ENCODE results near the gene SLC31A1.
A peak's percentile ranks its signal among the peaks of the same experiment; 100 is the strongest.
"Not testable (repeated sequence)": the region's sequence is repeated elsewhere in the genome, so short reads cannot be mapped to it uniquely, and the experiment has no call there.

Gene SLC31A1

DNA sequence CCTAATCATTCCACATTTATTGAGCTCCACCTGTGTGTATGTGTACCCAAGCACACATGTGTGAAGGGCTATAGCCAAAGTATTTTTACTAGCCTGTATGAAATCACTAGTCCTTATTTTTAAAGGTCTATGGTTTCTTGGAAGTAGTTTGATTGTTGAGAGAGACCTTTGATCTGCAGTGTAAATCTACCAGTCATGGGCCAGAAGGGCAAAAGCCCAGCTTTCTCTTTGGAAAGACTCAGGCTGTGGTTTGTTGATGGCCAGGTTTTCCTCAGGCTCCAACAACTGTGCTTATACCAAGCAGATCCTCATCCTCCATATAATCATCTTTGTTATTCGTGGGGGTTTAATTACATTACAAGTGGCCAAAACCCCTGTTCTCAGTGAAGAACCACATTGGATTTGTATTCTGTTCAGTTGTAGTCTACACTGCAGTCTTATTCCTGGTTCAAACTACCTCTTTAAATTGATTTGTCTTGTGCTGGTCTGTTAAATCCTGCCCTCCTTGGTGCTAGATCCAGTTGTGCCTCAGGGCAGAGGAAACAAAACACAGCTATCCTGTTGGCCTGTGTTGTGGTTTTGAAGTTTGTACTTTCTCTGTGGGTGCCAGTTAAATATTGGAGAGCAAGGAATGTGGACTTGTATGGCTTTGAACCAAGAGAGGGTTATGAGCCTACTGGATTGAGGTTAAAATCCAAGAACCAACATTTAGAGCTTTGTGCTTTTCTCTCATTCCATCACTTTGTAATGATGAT is 40.8 kb downstream of the SLC31A1 start:
- no peak for DNase-seq (ENCODE audit: low spot score)

DNA sequence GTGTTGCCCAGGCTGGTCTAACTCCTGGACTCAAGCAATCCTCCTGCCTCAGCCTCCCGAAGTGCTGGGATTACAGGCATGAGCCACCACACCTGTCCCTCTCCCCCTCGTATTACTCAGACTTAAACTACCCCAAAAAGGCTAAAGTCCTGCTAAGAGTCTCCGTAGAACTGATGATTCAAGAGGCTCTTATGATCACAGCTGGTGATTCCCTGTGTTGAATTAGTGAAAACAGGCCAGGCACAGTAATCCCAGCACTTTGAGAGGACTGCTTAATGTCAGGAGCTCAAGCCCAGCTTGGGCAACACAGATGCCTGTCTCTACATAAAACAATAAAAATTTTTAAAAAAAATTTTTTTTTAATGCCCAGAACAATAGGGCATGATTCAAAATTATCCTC is 44.8 kb downstream of the SLC31A1 start:
- DNase-seq (ENCODE audit: low spot score): no peak

DNA sequence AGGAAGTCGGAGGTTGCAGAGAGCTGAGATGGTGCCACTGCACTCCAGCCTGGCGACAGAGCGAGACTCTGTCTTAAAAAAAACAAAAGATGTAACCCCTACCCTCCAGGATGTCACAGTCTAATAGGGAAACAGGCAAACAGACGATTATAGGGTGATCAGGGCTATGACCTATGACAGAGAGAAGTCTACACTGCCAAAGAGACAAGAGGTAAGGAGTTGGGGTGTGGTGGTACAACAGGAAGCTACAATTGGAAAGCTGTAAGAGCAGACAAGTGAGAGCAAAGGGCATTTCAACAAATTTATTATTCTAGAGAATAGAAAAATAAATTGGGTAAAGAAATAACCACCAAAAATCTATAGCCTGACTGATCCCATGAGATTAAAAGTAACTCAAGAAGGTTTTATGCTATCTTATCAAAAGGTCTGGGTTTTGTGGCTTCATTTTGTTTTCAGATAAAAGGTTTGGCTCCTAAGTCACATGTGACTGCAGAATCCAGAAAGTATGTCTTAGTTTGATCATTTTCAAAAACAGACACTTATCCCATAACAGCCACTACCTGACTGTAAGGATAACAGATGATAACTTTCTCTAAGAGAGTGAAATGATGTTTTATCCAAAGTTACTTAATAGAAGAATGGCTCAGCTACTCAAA is 46.7 kb downstream of the SLC31A1 start:
- no peak for DNase-seq (ENCODE audit: low spot score)

DNA sequence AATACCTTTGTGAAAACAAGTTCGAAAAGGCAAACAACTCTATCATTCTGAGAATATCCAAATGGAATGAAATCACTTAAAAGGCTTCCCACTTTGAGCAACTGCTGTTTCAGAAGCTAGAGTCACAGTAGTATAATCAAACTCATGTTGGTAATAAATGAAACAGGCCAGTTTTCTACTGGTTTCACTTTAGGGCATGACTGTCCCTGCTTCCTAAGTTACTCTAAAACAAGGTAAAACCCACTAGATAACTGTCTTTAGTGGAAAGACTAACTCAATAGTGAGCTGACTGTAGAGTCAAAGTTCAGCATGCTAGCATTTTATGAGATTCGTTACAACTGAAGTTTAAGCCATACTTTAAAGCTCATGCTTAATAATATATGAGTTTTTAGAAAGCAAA is 48.0 kb downstream of the SLC31A1 start:
- DNase-seq (ENCODE audit: low spot score): no peak

DNA sequence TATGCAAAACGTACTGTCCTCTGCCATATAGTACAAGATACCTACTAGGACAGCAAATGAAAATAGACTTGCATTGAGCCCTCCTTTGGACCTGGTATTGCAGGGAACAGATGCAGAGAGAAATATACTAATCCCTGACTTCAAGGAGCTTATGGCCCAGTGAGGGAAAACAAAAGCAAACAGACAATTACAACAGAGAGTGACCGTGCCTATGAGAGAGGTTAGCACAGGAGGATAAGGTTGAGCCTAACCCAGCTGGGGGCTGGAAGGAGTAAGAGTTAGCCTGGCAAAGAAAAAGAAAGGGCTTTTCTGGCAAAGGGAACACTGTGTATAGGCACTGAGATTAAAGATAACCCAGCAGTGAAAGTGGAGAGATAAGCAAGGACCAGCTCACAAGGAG is 48.5 kb downstream of the SLC31A1 start:
- DNase-seq (ENCODE audit: low spot score): no peak

DNA sequence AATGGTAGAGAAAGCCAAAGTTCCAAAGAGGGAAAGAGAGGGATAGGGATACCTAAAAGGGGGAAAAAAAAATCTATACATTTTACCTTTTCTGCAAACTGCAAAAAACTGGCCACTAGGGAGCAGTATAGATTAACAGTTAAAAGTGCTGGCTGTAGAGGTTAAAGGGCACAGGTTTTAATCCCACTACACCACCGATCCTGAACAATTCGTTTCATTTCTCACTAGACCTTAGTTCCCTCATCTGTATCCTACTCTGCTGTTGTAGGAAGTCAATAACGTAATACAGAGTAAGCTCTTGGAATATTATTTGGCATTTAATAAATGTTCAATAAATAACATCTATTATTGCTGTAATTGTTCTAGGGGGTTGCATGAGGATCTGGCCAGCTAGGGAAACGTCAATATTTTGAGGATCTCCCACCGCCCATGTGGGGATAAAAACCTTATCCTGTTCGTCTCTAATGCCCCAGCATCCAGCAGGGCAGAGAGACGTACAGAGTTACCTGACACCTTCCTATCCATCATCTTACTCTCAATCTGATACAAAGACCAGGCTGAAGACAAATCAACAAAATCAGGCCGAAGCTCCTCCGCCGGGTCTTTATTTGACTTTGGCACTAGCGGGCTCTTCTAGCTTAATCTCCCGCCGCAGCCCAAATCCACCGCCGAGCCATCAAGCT is 53.3 kb downstream of the SLC31A1 start:
- DNase-seq (ENCODE audit: low spot score): peak; percentile 68

DNA sequence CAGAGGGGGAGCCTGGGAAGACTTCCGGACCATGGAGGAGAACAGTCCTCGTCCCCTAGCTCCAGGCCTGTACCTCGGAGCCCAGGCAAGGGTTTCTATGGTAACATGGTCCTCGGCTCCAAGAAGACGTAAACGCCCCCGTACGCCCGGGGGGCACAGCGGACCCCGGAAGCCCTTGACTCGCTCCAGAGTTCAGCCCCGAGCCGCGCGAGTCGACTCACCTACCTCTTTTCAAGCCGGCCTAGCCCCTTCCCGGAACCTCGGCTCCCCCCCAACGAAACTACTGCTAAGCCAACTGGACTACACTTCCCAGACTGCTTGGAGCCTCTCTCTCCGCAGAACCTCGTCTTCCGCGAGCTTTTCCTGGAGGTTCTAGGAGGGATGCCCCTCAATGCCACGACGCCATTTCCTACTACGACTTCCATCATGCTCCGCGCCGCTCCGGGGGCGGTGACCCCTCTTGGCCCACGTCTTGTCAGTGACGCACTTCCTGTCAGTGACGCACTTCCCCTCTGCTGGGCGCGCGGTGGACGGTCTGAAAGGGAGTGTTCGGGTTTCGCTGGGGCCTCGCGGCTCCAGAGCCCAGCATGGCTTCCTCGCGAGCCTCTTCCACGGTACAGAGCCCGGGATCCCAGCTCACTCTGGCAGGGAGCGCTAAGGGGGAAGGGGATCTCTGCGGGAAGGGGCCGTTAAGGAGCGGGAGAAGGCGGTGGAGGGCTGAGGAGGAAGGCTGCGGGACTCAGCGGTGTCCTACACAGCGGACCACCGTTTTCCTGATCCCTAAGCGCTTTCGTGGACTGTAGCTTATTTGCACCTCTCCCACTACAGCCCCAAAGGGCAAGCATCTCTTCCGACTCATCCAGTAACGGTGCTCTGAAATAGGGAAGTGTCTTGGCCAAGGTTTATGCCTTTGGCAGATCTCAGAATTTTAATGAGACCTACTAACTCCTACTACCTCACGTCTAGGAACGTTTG is 54.1 kb downstream of the SLC31A1 start, which contains the start of the genes CDC26 and PRPF4:
CDC26 (minus strand) TSS at position 416 of the 975 bp plus-strand sequence. CDS start 3,065 bp downstream, outside the sequence.
PRPF4 (plus strand) TSS at position 502 of the 975 bp plus-strand sequence; CDS start at position 588, 86 bp downstream.
- peak; percentile 96 for DNase-seq (ENCODE audit: low spot score)

DNA sequence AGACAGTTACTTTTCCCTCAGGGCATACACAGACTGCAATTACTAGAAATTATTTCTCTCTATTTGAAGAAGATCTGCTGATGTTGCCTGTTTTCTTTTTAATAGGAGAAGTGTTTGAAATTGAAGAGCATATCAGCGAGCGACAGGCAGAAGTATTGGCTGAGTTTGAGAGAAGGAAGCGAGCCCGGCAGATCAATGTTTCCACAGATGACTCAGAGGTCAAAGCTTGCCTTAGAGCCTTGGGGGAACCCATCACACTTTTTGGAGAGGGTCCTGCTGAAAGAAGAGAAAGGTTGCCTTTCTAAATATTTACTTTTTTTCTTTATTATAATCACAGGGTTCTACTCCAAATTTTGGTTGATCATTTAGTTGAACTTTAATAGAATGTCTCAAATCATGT is 57.5 kb downstream of the SLC31A1 start:
- DNase-seq (ENCODE audit: low spot score): no peak

DNA sequence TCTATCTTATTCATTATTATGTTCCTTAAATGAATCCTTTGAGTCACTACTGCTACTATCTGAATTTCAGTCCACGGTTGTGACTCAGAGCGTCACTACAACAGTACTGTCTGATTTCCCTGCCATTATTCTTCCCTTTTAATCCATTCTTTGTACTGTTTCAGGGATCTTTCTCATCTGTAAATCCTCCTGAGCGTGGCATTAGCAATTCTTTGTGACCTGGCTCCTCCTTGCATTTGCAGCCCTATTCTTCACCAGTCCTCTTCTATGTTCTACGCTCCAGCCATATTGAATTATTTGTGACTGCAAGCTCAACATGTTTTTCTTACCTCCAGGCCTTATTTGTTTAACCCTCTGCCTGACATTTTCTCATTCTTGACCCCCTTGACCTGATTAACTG is 60.0 kb downstream of the SLC31A1 start:
- no peak for DNase-seq (ENCODE audit: low spot score)

DNA sequence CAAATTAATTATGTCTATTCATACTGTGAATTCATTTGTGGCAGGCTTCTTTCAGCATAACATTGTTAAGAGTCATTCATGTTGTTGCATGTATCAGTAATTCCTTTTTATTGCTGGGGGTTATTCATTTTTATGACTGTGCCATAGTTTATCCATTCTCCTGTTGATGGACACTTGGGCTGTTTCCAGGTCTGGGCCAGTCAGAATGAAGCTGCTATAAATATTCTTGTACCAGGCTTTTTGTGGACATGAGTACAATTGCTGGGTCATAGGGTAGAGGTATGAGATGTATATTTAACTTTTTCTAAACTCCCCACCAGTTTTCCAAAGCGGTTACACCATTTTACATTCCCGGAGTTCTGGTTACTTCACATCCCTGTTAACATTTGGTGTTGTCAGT is 67.7 kb downstream of the SLC31A1 start:
- no peak for DNase-seq (ENCODE audit: low spot score)

DNA sequence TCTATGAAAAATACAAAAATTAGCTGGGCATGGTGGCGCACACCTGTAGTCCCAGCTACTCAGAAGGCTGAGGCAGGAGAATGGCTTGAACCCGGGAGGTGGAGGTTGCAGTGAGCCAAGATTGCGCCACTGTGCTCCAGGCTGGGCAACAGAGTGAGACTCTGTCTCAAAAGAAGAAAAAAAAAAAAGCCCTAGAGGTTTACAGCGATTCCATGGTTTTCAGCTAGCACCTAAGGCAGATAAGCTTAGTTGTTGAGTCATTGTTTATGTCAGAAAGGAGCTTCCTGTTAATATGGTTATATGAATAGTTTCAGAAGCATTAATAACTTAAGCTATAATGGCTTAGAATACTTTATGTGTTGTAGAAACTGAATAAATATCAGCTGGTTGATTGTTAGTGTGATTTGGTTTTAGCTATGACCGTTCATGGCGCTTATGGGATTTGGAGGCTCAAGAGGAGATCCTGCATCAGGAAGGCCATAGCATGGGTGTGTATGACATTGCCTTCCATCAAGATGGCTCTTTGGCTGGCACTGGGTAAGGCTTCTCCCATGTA is 68.8 kb downstream of the SLC31A1 start:
- no peak for DNase-seq (ENCODE audit: low spot score)

DNA sequence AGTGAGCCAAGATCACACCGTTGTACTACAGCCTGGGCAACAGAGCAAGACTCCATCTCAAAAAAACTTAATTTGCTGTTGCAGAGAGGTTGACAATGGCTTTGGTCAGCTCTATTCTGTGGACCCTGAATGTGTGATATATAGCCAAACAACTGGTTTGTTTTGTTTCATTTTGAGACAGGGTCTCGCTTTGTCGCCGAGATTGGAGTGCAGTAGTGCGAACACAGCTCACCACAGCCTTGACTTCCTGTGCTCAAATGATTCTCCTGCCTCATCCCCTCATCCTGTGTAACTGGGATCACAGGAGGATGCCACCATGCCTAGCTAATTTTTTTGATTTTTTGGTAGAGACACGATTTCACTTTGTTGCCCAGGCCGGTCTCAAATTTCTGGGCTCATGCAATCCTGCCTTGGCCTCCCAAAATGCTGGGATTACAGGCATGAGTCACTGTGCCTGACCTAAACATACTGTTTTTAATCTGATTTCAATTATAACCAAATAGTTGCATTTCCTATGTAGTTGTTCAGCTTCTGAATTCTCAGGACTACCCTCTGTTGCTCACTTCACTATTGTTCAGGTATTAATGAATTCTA is 72.0 kb downstream of the SLC31A1 start:
- DNase-seq (ENCODE audit: low spot score): no peak

DNA sequence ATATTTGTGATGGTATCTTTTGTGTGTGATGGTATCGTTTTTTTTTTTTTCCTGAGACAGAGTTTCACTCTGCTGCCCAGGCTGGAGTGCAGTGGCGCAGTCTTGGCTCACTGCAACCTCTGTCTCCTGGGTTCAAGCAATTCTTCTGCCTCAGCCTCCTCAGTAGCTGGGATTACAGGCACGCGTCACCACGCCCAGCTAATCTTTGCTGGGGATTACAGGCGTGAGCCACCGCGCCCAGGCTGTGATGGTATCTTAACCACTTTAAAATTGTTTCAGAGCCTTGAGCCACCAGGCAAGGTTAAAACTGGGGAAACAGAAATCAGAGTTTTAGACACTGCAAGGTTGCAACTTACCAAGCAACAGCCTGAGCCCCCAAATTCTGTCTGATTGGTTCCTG is 74.9 kb downstream of the SLC31A1 start:
- not testable (repeated sequence) for DNase-seq (ENCODE audit: low spot score)

DNA sequence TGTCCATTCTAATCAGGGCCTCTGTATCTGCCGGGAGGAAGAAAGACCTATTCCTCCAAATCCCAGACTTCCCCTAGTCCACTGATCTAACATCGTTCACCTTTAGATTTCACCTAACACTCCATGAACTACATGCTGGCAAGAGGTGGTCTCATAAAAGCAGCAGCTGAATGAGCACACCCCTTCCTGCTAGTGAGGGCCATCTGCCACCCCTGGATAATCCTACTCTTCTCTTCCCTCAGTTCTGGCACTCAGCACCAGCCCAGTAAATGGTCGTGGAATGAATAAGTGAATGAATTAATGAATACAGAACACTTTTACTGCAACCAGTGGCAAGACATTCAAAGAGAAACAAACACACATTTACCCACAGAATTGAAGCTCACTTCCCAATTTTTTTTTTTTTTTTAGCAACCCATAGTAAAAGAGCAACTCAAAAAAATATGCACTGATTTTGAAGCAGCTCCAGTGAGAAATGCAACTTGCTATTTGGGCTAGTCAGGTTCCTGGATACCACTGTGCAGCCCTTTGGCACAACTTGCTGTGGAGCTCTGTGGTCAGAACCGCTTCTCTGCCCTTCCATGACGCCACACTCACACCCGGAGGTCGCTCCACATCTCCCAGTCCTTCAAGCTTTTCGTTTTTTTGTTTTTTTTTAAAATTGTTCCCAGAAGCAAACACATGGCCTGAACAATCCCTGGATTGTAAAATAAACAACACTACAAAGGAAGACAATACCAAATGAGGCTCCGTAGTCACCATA is 75.6 kb downstream of the SLC31A1 start:
- no peak for DNase-seq (ENCODE audit: low spot score)

DNA sequence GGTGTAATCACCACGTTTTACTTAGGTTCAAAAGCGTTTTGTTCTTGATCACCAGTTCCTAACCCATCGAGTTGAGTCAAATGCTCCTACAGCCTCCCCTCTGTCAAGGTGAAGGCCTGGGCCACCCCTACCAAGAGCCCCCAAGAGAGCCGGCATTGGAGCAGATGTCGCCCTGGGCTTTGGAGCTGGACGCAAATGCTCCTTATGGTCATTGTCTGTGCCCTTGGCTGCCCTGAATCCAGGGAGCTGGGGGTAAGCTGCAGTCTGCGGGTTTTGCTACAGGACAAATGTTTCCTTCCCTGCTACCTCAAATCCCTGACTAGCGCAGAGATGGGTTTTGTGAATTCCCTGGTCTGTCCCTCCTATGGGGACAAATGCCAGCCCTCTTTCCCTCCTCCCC is 77.0 kb downstream of the SLC31A1 start:
- no peak for DNase-seq (ENCODE audit: low spot score)

DNA sequence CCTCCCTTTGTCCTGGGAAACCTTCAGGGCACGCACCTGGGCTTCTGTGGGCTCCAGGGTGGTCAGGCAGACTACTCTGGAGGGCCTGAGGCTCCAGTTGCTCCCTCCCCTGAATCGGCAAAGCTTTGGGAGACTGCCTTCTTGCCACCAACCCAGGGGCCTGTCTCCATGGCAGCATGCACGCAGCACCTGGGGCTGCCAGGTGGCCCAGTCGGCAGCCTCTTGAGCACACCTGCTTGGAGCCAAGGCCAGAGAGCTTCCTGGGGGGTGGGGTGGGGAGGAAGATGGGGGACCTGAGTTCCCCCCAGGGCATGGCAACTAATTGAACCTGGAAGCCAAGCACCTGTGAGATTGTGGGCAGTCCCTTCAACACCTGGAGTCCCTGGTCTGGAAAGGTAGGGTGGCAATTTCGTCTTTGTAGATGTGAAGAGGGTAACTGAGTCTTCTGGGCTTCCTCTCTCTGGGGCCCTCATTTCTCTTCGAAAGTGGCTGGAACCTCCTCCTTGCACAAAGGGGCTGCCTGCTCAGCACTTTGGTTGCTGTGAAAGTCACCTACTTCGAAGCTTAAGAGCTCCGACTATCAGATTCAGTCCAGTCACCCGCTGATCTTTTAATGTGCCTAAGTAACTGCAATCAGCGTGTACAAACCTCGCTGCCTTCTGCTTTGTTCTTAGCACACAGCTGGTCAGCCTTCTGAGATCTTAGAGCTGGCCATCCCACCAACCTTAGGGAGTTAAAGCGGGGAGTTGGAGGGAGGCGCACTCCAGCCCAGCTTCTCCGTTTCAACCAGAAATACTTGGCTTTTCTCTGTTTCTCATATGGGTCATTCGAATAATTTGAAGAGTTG is 77.8 kb downstream of the SLC31A1 start:
- DNase-seq (ENCODE audit: low spot score): no peak

DNA sequence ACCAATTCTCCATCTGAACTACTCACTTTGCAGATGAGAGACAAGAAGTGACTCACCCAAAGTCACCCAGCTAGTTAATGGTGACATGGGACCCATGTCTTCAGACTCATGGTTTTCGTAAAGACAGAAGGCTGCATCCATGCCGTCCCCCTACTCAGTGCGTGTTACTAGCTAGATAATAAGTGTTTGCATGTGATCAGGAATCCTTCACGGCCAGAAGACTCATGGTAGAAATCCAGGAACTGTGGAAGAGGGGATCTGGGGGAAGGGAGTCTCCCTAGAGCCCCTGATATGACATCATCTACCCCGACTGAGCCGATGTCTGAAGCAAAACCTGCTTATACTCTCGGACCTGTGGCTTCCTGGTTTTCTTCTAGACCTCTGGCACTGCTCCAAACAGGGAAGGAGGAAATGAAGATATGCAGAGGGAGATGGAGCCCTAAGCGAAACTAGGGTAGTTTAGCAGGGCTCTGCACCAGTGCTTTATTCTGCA is 78.5 kb downstream of the SLC31A1 start:
- DNase-seq (ENCODE audit: low spot score): no peak

DNA sequence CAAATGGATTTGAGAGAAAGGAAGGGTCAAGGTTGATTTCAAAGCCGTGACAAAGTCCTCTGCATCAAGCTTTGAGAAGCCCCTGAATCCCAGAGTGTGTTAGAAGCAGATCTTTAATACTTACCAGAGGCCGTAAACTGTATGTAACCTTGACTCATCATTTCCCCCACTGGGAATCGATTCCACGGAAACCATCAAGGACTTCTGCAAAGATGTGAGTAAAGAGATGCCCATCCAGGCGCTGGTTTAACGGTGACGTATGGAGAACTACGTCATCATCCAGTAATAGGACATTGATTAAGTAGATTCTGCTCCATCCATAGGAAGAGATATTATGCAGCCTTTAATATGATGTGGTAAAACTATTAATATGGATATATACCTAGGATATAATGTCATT is 80.2 kb downstream of the SLC31A1 start:
- DNase-seq (ENCODE audit: low spot score): no peak

DNA sequence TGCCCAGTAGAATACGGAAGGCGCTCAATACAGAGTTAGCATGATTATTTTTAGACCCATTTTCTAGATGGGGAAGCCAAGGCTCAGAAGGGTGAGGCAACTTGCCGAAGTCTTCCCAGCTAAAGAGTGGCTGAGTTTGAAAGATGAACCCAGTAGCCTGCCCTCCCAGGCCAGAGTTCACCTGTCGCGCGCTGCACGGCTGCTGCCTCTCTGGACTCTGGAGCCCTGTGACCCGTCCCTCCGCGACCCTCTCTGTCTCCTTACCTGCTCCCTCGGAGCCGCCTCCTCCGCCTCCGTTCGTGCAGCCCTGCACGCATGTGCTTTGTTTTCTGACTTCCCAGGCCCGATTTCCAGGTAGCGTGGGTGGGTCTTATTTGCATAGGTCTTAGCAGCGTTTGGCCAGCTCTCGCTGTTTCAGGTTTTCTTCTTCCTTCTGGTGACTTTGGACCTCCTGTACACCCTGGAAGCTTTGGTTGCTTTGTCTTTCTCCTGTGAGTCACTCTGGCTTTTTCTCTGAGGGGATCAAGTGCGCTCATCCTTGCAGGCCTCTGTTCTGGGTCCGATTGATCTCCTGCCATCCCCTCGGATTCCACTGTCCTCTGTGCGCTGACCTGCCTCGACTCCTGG is 81.6 kb downstream of the SLC31A1 start, which contains the start of gene RNF183:
RNF183 (minus strand) TSS at position 585 of the 627 bp plus-strand sequence. CDS start 5,192 bp downstream, outside the sequence.
- DNase-seq (ENCODE audit: low spot score): no peak
